B cell (primary cell): ENCODE results near the gene STK16. TPM values are rescaled to one million over a fixed set of nuclear protein-coding genes. Genes with fewer than 3 reads are reported as not detected.

ENCODE experiments used
- ATAC-seq: fragments of 200-7000 bp; cut with Tn5 transposase; one replicate; pipeline ENCODE4 v1.10.0; 2021; ENCODE audit warnings: low read depth, mild to moderate bottlenecking, moderate number of reproducible peaks, moderate library complexity
- CTCF ChIA-PET: fragments of 350-600 bp; sonication (Branson Sonifier 250); formaldehyde crosslinking; loops from one replicate; lab custom pipeline; 2021; ENCODE audit warnings: antibody characterized with exemption, inconsistent platforms; lab: Charles Lee
- POLR2A ChIA-PET: fragments of 350-600 bp; sonication (Branson Sonifier 250); formaldehyde crosslinking; loops from one replicate; lab custom pipeline; 2021; ENCODE audit warnings: antibody characterized with exemption; lab: Charles Lee
- DNase-seq: peaks from one replicate; pipeline ENCODE4 v3.0.0; 2013
- H2AFZ ChIP-seq: 2 replicates; pipeline ENCODE4 v1.6.1; 2012; ENCODE audit warnings: mild to moderate bottlenecking, low read depth, low read length; ENCODE audit not compliant: insufficient read depth, poor library complexity, severe bottlenecking
- H3K27ac ChIP-seq, 2 donors: 1 replicate in 1 of 2; 2 replicates in 1 of 2; pipeline ENCODE4 v1.5.1; 2012 to 2013; ENCODE audit warnings: low read length in 2 of 2, mild to moderate bottlenecking in 2 of 2, moderate library complexity in 1 of 2
- H3K27me3 ChIP-seq, 4 experiments: fragments of 200-600 bp in 1 of 4; sonication (generic) in 1 of 4; replicated peaks in 1 of 4; 1 replicate in 2 of 4; 2 replicates in 2 of 4; pipeline versions ENCODE4 v1.6.1 to v1.7.0; 2013 to 2016; ENCODE audit warnings: low read length in 3 of 4, mild to moderate bottlenecking in 2 of 4, mixed read lengths in 1 of 4, moderate library complexity in 1 of 4; ENCODE audit not compliant: insufficient read depth in 4 of 4, control insufficient read depth in 3 of 4; ENCODE audit errors: control extremely low read depth in 1 of 4
- H3K36me3 ChIP-seq, 2 experiments: replicated peaks in 1 of 2; 1 replicate in 1 of 2; 2 replicates in 1 of 2; pipeline versions ENCODE4 v1.6.1 to v1.7.1; 2013; ENCODE audit warnings: low read length in 1 of 2; ENCODE audit not compliant: insufficient read depth in 2 of 2, control insufficient read depth in 1 of 2; ENCODE audit errors: control extremely low read depth in 1 of 2, extremely low read depth in 1 of 2
- H3K4me1 ChIP-seq, 2 donors: fragments of 200-600 bp in 1 of 2; sonication (generic) in 1 of 2; 1 replicate in 1 of 2; 2 replicates in 1 of 2; pipeline versions ENCODE4 v1.5.1 to v1.6.1; 2013 to 2017; ENCODE audit warnings: low read length in 2 of 2; ENCODE audit not compliant: control insufficient read depth in 2 of 2, insufficient read depth in 2 of 2
- H3K4me2 ChIP-seq: replicated peaks from 2 replicates; pipeline ENCODE3; 2012; ENCODE audit warnings: mild to moderate bottlenecking, low read depth, low read length; ENCODE audit not compliant: poor library complexity, severe bottlenecking
- H3K4me3 ChIP-seq, 5 experiments: fragments of 200-600 bp in 1 of 5; sonication (generic) in 1 of 5; 1 replicate in 3 of 5; 2 replicates in 2 of 5; pipeline versions ENCODE4 v1.5.1 to v1.7.0; 2011 to 2016; ENCODE audit warnings: low read length in 4 of 5, mild to moderate bottlenecking in 4 of 5, low read depth in 2 of 5, control low read depth in 1 of 5, moderate library complexity in 1 of 5; ENCODE audit not compliant: insufficient read depth in 1 of 5; ENCODE audit errors: control extremely low read depth in 1 of 5, extremely low read depth in 1 of 5
- H3K79me2 ChIP-seq: fragments of 200-600 bp; sonication (generic); one replicate; pipeline ENCODE4 v1.6.0; 2016; ENCODE audit warnings: low read length; ENCODE audit not compliant: control insufficient read depth, insufficient read depth
- H3K9ac ChIP-seq: fragments of 200-600 bp; sonication (generic); 2 replicates; pipeline ENCODE4 v1.6.1; 2017; ENCODE audit warnings: mild to moderate bottlenecking, low read length, moderate library complexity
- H3K9me3 ChIP-seq, 3 donors: one replicate each; pipeline versions ENCODE4 v1.6.1 to v1.7.1; 2013; ENCODE audit warnings: low read length in 2 of 3; ENCODE audit not compliant: control insufficient read depth in 2 of 3, insufficient read depth in 1 of 3; ENCODE audit errors: control extremely low read depth in 1 of 3
- H4K20me1 ChIP-seq: 2 replicates; pipeline ENCODE4 v1.6.0; 2012; ENCODE audit warnings: mild to moderate bottlenecking, low read length; ENCODE audit not compliant: insufficient read depth, control insufficient read depth, poor library complexity, severe bottlenecking
- H3K27ac Mint-ChIP-seq: one replicate; pipeline ENCODE4 v1.8.0; 2021; ENCODE audit warnings: mixed read lengths
- H3K27me3 Mint-ChIP-seq: one replicate; pipeline ENCODE4 v1.8.0; 2021; ENCODE audit warnings: mixed read lengths
- H3K4me1 Mint-ChIP-seq: one replicate; pipeline ENCODE4 v1.8.0; 2021; ENCODE audit warnings: mixed read lengths
- H3K4me3 Mint-ChIP-seq: one replicate; pipeline ENCODE4 v1.8.0; 2021; ENCODE audit warnings: mixed read lengths
- H3K9me3 Mint-ChIP-seq: one replicate; pipeline ENCODE4 v1.8.0; 2022; ENCODE audit warnings: mixed read lengths; ENCODE audit not compliant: insufficient read depth
- CTCF ChIP-seq: fragments of 200-600 bp; IDR thresholded peaks from one replicate; pipeline ENCODE4 v1.8.0; 2022; ENCODE audit warnings: antibody characterized with exemption, mild to moderate bottlenecking
- EZH2 ChIP-seq: IDR thresholded peaks from 2 replicates; pipeline ENCODE4 v1.6.1; 2012; ENCODE audit warnings: borderline replicate concordance, low read depth, mild to moderate bottlenecking, moderate library complexity, low read length; ENCODE audit not compliant: insufficient read depth, poor library complexity, severe bottlenecking
- WGBS: methylation state at CpG from one replicate; pipeline ENCODE4 v1.1.5; 2013; ENCODE audit warnings: missing lambda C conversion rate; ENCODE audit not compliant: insufficient coverage; 5-methylcytosine and 5-hydroxymethylcytosine counted together
- intact Hi-C: fragments of 100-400 bp; cut with micrococcal nuclease; formaldehyde crosslinking; loops from one replicate; pipeline ENCODE4 v1.10.0; 2022
- polyA plus RNA-seq: library from polyadenylated mRNA; depleted of rRNA; stranded (reverse); fragments of >200 nt; gene quantifications from 2 replicates; pipeline ENCODE4 v1.2.3, GENCODE V29; 2012
- total RNA-seq, 2 donors: library from RNA; stranded (reverse); fragments of 120-200 nt in 1 of 2; gene quantifications; 1 replicate in 1 of 2; 2 replicates in 1 of 2; pipeline versions ENCODE4 v1.2.3 to v1.2.4, GENCODE V29; 2013 to 2022

STK16 gene
- total and polyA plus RNA-seq, 2 donors (not counting 1 experiment from before 2014, with no cell fraction given) = 29.0 to 60.1 TPM

GRCh38 chr2:219247678-219248642 lies 2.7 kb downstream of the STK16 start:
- CTCF ChIA-PET = interaction anchor here (1.0 to 6.8 kb wide), 7 partner anchors 9 to 72 kb away, joined by 3 to 69 read pairs (median 8); partner anchors contain the start of genes ANKZF1, ATG9A and DNAJB2
- no peaks in the 10 kb centered on the region for H3K9me3 ChIP-seq
- 71% methylated on average over 11 of the region's 17 CpGs for WGBS
- H3K4me3 Mint-ChIP-seq = peak overlapping the region; percentile 87
- H3K79me2 ChIP-seq = peaks cover 76% of the 10 kb centered on the region
- H3K36me3 ChIP-seq = peaks cover 2 to 35% of the 10 kb centered on the region in 2 experiments
- H3K4me1 Mint-ChIP-seq = peaks cover 88% of the 10 kb centered on the region
- H3K27me3 Mint-ChIP-seq = no peaks in the 10 kb centered on the region
- DNase-seq = peak; percentile 55
- H3K27ac ChIP-seq = peak overlapping the region; percentile 75 to 92
- TF ChIP-seq CTCF (no peak), EZH2 (no peak)
- H3K4me2 ChIP-seq = peak overlapping the region; percentile 93
- no peak overlapping the region for H2AFZ ChIP-seq
- H3K27ac Mint-ChIP-seq = peak overlapping the region; percentile 96
- peaks cover 15% of the 10 kb centered on the region for H4K20me1 ChIP-seq
- POLR2A ChIA-PET = interaction anchor here (0.6 to 3.3 kb wide), 8 partner anchors 9 to 47 kb away, joined by 3 to 39 read pairs (median 6); partner anchors contain the start of genes ABCB6, ANKZF1, ATG9A and DNAJB2
- no peaks in the 10 kb centered on the region for H3K27me3 ChIP-seq
- H3K4me1 ChIP-seq = peaks cover 73 to 80% of the 10 kb centered on the region in 2 donors
- ATAC-seq = peak; percentile 21
- peak overlapping the region; percentile 30 for H3K9ac ChIP-seq
- intact Hi-C loops = no loop called here
- H3K9me3 Mint-ChIP-seq = no peaks in the 10 kb centered on the region
- peak overlapping the region in 4 of 5 experiments; percentile 3 to 53 (median 28) for H3K4me3 ChIP-seq
